CD4-positive, CD25-positive, alpha-beta regulatory T cell (primary cell): ENCODE data around the gene FAM83E. TPM values are rescaled to one million over a fixed set of nuclear protein-coding genes. Genes with fewer than 3 reads are reported as not detected.

ENCODE experiments used
- ATAC-seq, 2 donors: fragments of 150-1000 bp; cut with Tn5 transposase; one replicate each; pipeline ENCODE4 v1.10.0; 2021; ENCODE audit warnings: low read depth in 2 of 2, moderate number of reproducible peaks in 2 of 2, moderate library complexity in 1 of 2
- DNase-seq, 3 donors: peaks; one replicate each; pipeline versions ENCODE4 v3.0.0 to v3.0.0-alpha.2; 2012 to 2022; ENCODE audit warnings: mixed read lengths in 1 of 3
- H3K27ac ChIP-seq: one replicate; pipeline ENCODE4 v1.7.0; 2013; ENCODE audit warnings: mild to moderate bottlenecking, low read length; ENCODE audit not compliant: insufficient read depth, poor library complexity, severe bottlenecking
- H3K27me3 ChIP-seq: one replicate; pipeline ENCODE4 v1.7.0; 2013; ENCODE audit warnings: low read length; ENCODE audit not compliant: control insufficient read depth, insufficient read depth
- H3K36me3 ChIP-seq: one replicate; pipeline ENCODE4 v1.7.0; 2013; ENCODE audit warnings: mild to moderate bottlenecking, low read length, moderate library complexity; ENCODE audit not compliant: control insufficient read depth, insufficient read depth
- H3K4me1 ChIP-seq: 2 replicates; pipeline ENCODE4 v1.7.0; 2013; ENCODE audit warnings: mild to moderate bottlenecking, low read length; ENCODE audit not compliant: insufficient read depth, control insufficient read depth, poor library complexity, severe bottlenecking
- H3K4me3 ChIP-seq: one replicate; pipeline ENCODE4 v1.7.0; 2013; ENCODE audit warnings: low read depth, mild to moderate bottlenecking, low read length, moderate library complexity
- H3K9me3 ChIP-seq, 2 experiments: 1 replicate in 1 of 2; 2 replicates in 1 of 2; pipeline ENCODE4 v1.7.0; 2013; ENCODE audit warnings: low read length in 2 of 2, mild to moderate bottlenecking in 1 of 2, moderate library complexity in 1 of 2; ENCODE audit not compliant: control insufficient read depth in 2 of 2
- H3K27ac Mint-ChIP-seq, 3 donors: one replicate each; pipeline ENCODE4 v1.8.0; 2020 to 2022; ENCODE audit warnings: mild to moderate bottlenecking in 3 of 3, mixed read lengths in 3 of 3, moderate library complexity in 2 of 3
- H3K27me3 Mint-ChIP-seq: one replicate; pipeline ENCODE4 v1.8.0; 2022; ENCODE audit warnings: mild to moderate bottlenecking, mixed read lengths
- H3K36me3 Mint-ChIP-seq: one replicate; pipeline ENCODE4 v1.8.0; 2020; ENCODE audit warnings: mixed read lengths
- H3K4me1 Mint-ChIP-seq, 4 donors: one replicate each; pipeline ENCODE4 v1.8.0; 2020 to 2022; ENCODE audit warnings: mixed read lengths in 4 of 4, mild to moderate bottlenecking in 1 of 4
- H3K4me3 Mint-ChIP-seq, 4 donors: one replicate each; pipeline ENCODE4 v1.8.0; 2020 to 2022; ENCODE audit warnings: mild to moderate bottlenecking in 4 of 4, mixed read lengths in 4 of 4, moderate library complexity in 3 of 4
- H3K9me3 Mint-ChIP-seq, 7 donors: one replicate each; pipeline ENCODE4 v1.8.0; 2020 to 2022; ENCODE audit warnings: mixed read lengths in 7 of 7, mild to moderate bottlenecking in 3 of 7, moderate library complexity in 2 of 7
- polyA plus RNA-seq, 4 donors: library from polyadenylated mRNA; unstranded; fragments of 300-500 nt; fragmentation: Illumina TruSeq; gene quantifications; one replicate each; pipeline ENCODE4 v1.2.3, GENCODE V29; 2021
- total RNA-seq: library from RNA; stranded (reverse); gene quantifications from one replicate; pipeline ENCODE4 v1.2.3, GENCODE V29; 2022

The FAM83E gene
- total and polyA plus RNA-seq, 5 donors from 2014 or later = 0.31 to 0.76 TPM; not detected in 3

- peaks cover 0 to 2% (median 0%) of the 10 kb centered on the region in 7 donors for H3K9me3 Mint-ChIP-seq
- H3K4me1 ChIP-seq = peaks cover 37% of the 10 kb centered on the region
Observed at GRCh38 chr19:48646001-48646721, 31.3 kb upstream of the FAM83E start, which contains the start of gene CA11. CA11 (minus strand) TSS chr19:48646187; CDS start chr19:48645632, 555 bp downstream.

GRCh38 chr19:48645620-48646000 is 30.7 kb upstream of the FAM83E start:
- DNase-seq = no peak
- Mint-ChIP-seq H3K27ac (peak overlapping the region; percentile 96 to 99 (median 98)), H3K27me3 (no peaks in the 10 kb centered on the region), H3K36me3 (no peaks in the 10 kb centered on the region), H3K9me3 (peaks cover 0 to 2% (median 0%) of the 10 kb centered on the region in 7 donors), H3K4me1 (peaks cover 12 to 69% (median 29%) of the 10 kb centered on the region in 4 donors), H3K4me3 (peak overlapping the region; percentile 78 to 98 (median 92))
- Histone ChIP-seq H3K27me3 (no peaks in the 10 kb centered on the region), H3K27ac (peak overlapping the region; percentile 92), H3K4me3 (peak overlapping the region; percentile 88), H3K9me3 (no peaks in the 10 kb centered on the region), H3K4me1 (peaks cover 37% of the 10 kb centered on the region), H3K36me3 (no peaks in the 10 kb centered on the region)
- no peak for ATAC-seq

More at GRCh38 chr19:48646001-48646721, 31.3 kb upstream of the FAM83E start, which contains the start of gene CA11:
- no peaks in the 10 kb centered on the region for H3K36me3 ChIP-seq
- no peaks in the 10 kb centered on the region for H3K27me3 ChIP-seq
- H3K9me3 ChIP-seq = no peaks in the 10 kb centered on the region
- peak within 1 kb of the TSS; percentile 88 for H3K4me3 ChIP-seq
- Mint-ChIP-seq H3K36me3 (no peaks in the 10 kb centered on the region), H3K27ac (peak within 1 kb of the TSS; percentile 96 to 99 (median 98)), H3K4me3 (peak within 1 kb of the TSS; percentile 78 to 98 (median 92)), H3K4me1 (peaks cover 12 to 65% (median 30%) of the 10 kb centered on the region in 4 donors), H3K27me3 (no peaks in the 10 kb centered on the region)
- H3K27ac ChIP-seq = peak within 1 kb of the TSS; percentile 92
- DNase-seq (peak; percentile 88 to 94 (median 92)), ATAC-seq (peak; percentile 82 to 86)

- Mint-ChIP-seq H3K4me1 (peaks cover 12 to 67% (median 29%) of the 10 kb centered on the region in 4 donors), H3K4me3 (peak overlapping the region; percentile 78 to 98 (median 92)), H3K36me3 (no peaks in the 10 kb centered on the region), H3K27ac (peak overlapping the region; percentile 53 to 98 (median 96)), H3K9me3 (peaks cover 0 to 2% (median 0%) of the 10 kb centered on the region in 7 donors), H3K27me3 (no peaks in the 10 kb centered on the region)
- peak; percentile 68 to 88 (median 81) for DNase-seq
- H3K27me3 ChIP-seq = no peaks in the 10 kb centered on the region
- no peaks in the 10 kb centered on the region for H3K36me3 ChIP-seq
- no peaks in the 10 kb centered on the region for H3K9me3 ChIP-seq
- peaks cover 37% of the 10 kb centered on the region for H3K4me1 ChIP-seq
- ATAC-seq = peak; percentile 70 to 72
- peak overlapping the region; percentile 92 for H3K27ac ChIP-seq
- peak overlapping the region; percentile 88 for H3K4me3 ChIP-seq
Observed at GRCh38 chr19:48644839-48645619, 30.2 kb upstream of the FAM83E start.

GRCh38 chr19:48644355-48644754 is 29.5 kb upstream of the FAM83E start:
- DNase-seq = no peak
- no peak overlapping the region for H3K27ac ChIP-seq
- H3K4me1 Mint-ChIP-seq = peaks cover 9 to 66% (median 26%) of the 10 kb centered on the region in 4 donors

GRCh38 chr19:48642862-48643261 is 28.0 kb upstream of the FAM83E start:
- H3K9me3 Mint-ChIP-seq = peaks cover 0 to 2% (median 0%) of the 10 kb centered on the region in 7 donors
- Histone ChIP-seq H3K4me3 (no peak overlapping the region), H3K27ac (no peak overlapping the region), H3K27me3 (no peaks in the 10 kb centered on the region), H3K36me3 (no peaks in the 10 kb centered on the region), H3K9me3 (no peaks in the 10 kb centered on the region), H3K4me1 (peaks cover 29% of the 10 kb centered on the region)
- no peak overlapping the region for H3K27ac Mint-ChIP-seq
- peaks cover 4% of the 10 kb centered on the region for H3K36me3 Mint-ChIP-seq
- H3K4me1 Mint-ChIP-seq = peaks cover 11 to 68% (median 24%) of the 10 kb centered on the region in 4 donors
- ATAC-seq (no peak), DNase-seq (no peak)
- H3K27me3 Mint-ChIP-seq = no peaks in the 10 kb centered on the region
- H3K4me3 Mint-ChIP-seq = peak overlapping the region in 2 of 4 donors; percentile 23 to 66

More at GRCh38 chr19:48644355-48644754, 29.5 kb upstream of the FAM83E start:
- no peak for ATAC-seq
- H3K27me3 Mint-ChIP-seq = no peaks in the 10 kb centered on the region
- H3K27ac Mint-ChIP-seq = peak overlapping the region in 1 of 3 donors; percentile 89
- Histone ChIP-seq H3K4me1 (peaks cover 33% of the 10 kb centered on the region), H3K27me3 (no peaks in the 10 kb centered on the region), H3K4me3 (peak overlapping the region; percentile 88), H3K36me3 (no peaks in the 10 kb centered on the region), H3K9me3 (no peaks in the 10 kb centered on the region)
- H3K9me3 Mint-ChIP-seq = peaks cover 0 to 2% (median 0%) of the 10 kb centered on the region in 7 donors
- no peaks in the 10 kb centered on the region for H3K36me3 Mint-ChIP-seq
- peak overlapping the region; percentile 24 to 98 (median 86) for H3K4me3 Mint-ChIP-seq

DNA sequence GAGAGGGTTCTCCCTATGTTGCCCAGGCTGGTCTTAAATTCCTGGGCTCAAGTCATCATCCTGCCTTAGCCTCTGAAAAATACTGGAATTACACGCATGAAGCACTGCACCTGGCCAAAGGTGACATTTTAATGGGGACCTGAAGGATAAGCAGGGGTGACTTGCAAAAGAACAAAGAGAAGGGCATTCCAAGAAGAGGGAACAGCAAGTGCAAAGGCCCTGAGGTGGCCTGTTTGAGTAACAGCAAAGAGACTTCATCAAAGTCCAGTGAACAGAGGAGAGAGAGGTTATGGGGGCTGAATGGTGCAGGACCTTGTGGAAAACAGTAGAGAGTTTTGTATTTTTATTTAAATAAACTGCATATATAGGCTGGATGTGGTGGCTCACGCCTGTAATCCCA is 27.0 kb upstream of the FAM83E start:
- Histone ChIP-seq H3K9me3 (no peaks in the 10 kb centered on the region), H3K27me3 (no peaks in the 10 kb centered on the region), H3K27ac (no peak overlapping the region), H3K4me3 (no peak overlapping the region), H3K36me3 (no peaks in the 10 kb centered on the region), H3K4me1 (peaks cover 29% of the 10 kb centered on the region)
- H3K4me1 Mint-ChIP-seq = peaks cover 7 to 62% (median 17%) of the 10 kb centered on the region in 4 donors
- DNase-seq (no peak), ATAC-seq (no peak)
- no peaks in the 10 kb centered on the region for H3K27me3 Mint-ChIP-seq
- peaks cover 4% of the 10 kb centered on the region for H3K36me3 Mint-ChIP-seq
- no peak overlapping the region for H3K4me3 Mint-ChIP-seq
- peaks cover 0 to 2% (median 0%) of the 10 kb centered on the region in 7 donors for H3K9me3 Mint-ChIP-seq
- H3K27ac Mint-ChIP-seq = no peak overlapping the region

GRCh38 chr19:48639483-48640375 is 24.9 kb upstream of the FAM83E start:
- ATAC-seq = no peak
- Mint-ChIP-seq H3K4me1 (peaks cover 6 to 55% (median 16%) of the 10 kb centered on the region in 4 donors), H3K27me3 (no peaks in the 10 kb centered on the region), H3K4me3 (peak overlapping the region in 3 of 4 donors; percentile 19 to 99 (median 58)), H3K36me3 (peaks cover 4% of the 10 kb centered on the region), H3K27ac (peak overlapping the region; percentile 46 to 98 (median 69)), H3K9me3 (peaks cover 0 to 2% (median 0%) of the 10 kb centered on the region in 7 donors)
- H3K27ac ChIP-seq = no peak overlapping the region
- H3K36me3 ChIP-seq = no peaks in the 10 kb centered on the region
- H3K9me3 ChIP-seq = no peaks in the 10 kb centered on the region
- no peak for DNase-seq
- peaks cover 30% of the 10 kb centered on the region for H3K4me1 ChIP-seq
- H3K4me3 ChIP-seq = no peak overlapping the region
- H3K27me3 ChIP-seq = no peaks in the 10 kb centered on the region
